Epithelial cell of proximal tubule (primary cell): Measurements from ENCODE around the gene GOLT1A. TPM values are rescaled to one million over a fixed set of nuclear protein-coding genes. Genes with fewer than 3 reads are reported as not detected.
A peak's percentile ranks its signal among the peaks of the same experiment; 100 is the strongest.

Experiments used
- DNase-seq: peaks from one replicate; pipeline ENCODE4 v3.0.0-alpha.2; 2011; ENCODE audit warnings: low read depth
- H3K4me3 ChIP-seq: 2 replicates; pipeline ENCODE4 v1.5.1; 2011; ENCODE audit warnings: low read depth, mild to moderate bottlenecking, low read length
- total RNA-seq: library from RNA; depleted of rRNA; stranded (reverse); fragments of >200 nt; gene quantifications from 2 replicates; pipeline ENCODE4 v1.2.3, GENCODE V29; 2015
- TF ChIP-seq, protein P1 (sequence below): conservative IDR thresholded peaks from 2 replicates; pipeline ENCODE4 v1.5.1; 2012; ENCODE audit warnings: low read depth, mild to moderate bottlenecking, low read length

The GOLT1A gene
- total RNA-seq, 1 donor from 2014 or later: 1.7 TPM

DNA sequence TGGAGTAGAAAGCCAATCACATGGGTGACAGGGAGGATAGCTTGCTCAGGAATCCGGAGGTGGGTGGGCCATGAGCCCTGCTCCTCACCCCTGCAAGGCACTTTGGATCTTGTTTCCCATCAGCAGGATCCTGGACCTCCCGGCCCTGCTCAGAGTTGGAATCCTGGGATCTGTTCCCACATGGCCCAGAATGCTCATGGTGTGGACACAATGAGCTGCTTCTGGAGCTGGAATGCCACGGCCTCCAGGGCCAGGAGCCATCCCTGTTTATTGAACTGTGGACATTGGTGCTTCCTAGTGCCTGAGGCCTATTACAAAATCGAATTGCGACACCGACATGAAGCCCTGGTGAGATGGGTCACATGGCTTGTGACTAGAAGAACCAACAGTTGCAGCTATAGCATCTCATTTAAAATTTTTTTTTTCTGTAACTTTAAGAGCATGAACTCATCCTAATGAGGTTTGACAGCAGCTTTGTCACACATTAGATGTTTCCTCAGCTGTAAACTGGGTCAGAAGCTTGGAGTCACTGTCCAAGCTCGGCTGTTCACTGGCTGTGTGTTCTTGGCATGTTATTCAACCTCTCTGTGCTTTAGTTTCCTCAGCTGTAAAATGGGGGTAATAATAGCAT lies 40.4 kb upstream of the GOLT1A start:
- no peak overlapping the region for H3K4me3 ChIP-seq
- peak; percentile 82 for DNase-seq
- TF ChIP-seq, protein P1, sequence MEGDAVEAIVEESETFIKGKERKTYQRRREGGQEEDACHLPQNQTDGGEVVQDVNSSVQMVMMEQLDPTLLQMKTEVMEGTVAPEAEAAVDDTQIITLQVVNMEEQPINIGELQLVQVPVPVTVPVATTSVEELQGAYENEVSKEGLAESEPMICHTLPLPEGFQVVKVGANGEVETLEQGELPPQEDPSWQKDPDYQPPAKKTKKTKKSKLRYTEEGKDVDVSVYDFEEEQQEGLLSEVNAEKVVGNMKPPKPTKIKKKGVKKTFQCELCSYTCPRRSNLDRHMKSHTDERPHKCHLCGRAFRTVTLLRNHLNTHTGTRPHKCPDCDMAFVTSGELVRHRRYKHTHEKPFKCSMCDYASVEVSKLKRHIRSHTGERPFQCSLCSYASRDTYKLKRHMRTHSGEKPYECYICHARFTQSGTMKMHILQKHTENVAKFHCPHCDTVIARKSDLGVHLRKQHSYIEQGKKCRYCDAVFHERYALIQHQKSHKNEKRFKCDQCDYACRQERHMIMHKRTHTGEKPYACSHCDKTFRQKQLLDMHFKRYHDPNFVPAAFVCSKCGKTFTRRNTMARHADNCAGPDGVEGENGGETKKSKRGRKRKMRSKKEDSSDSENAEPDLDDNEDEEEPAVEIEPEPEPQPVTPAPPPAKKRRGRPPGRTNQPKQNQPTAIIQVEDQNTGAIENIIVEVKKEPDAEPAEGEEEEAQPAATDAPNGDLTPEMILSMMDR: no peak

DNA sequence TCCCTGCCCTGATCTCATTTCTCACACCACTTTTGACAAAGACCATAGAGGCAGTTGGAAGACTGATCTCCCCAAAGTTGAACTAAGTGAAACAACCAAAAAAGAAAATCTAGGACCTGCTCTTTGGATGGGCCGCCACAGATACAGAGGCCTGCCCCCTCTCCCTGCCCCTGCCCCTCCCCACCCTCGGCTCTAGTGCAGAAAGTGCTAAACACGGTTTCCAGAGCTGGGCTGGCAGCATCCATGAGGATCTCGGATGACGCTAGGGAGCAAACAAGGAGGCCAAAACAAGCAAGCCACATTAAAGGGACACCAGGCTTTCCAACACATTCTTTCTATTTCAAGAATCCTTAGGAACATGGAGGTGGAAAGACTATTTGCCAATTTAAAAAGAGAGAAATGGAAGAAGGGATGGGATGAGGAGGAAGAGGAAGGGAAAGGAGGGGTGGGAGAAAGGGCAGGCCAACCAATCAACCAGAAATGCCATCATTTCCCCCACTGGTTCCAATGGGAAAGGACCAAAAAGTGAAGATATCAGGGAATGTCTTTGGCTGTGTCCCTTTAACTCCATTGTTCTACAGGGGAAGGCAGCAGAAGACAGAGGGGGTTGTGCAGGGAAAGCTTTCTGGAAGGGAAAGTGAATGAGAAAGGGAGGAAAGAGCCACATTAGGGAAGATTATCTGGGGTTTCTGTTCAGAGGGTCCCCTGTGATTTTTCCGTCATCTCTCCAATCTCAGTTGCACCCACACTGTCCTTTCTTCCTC lies 38.3 kb upstream of the GOLT1A start:
- no peak for DNase-seq
- TF ChIP-seq, protein P1: no peak

GRCh38 chr1:204251286-204251685 lies 37.5 kb upstream of the GOLT1A start:
- H3K4me3 ChIP-seq: no peak overlapping the region
- DNase-seq: no peak
- TF ChIP-seq, protein P1: no peak

More for the DNA sequence above, 38.3 kb upstream of the GOLT1A start:
- no peak overlapping the region for H3K4me3 ChIP-seq

GRCh38 chr1:204250428-204251030 lies 36.7 kb upstream of the GOLT1A start:
- no peak for DNase-seq
- TF ChIP-seq, protein P1: no peak
- H3K4me3 ChIP-seq: no peak overlapping the region

DNA sequence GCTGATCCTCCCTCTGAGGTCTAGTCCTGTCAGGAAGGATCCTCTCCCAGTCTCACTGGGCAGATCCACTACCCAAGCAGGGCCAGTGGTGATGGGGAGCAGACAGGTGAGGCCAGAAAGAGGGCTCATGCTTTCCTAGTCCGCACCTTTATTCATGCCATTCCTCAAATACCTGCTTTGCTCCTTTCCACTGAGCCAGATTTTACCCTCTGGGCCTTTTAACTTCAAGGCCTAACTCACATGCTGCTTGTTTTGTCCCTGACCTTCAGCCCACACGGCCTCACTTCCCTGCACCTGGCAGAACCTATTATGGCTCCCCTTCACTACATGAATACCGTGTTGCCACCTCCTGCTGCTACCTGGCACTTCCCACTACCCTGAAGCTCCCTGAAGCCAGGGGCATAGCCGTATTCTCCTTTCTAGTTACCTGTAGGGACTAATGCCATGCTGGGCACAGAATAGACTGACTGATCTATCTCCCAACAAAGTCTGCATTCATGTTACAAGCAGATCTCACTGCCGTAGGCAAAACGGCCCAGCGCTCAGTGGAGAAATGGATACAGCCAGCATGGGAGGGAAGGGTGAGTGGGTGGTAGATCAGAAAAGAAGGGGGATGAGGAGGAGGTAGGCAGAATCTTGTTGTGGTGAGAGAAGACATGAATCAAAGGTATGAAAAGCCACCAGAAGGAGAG lies 36.1 kb upstream of the GOLT1A start:
- DNase-seq: no peak
- H3K4me3 ChIP-seq: no peak overlapping the region
- TF ChIP-seq, protein P1: no peak

GRCh38 chr1:204248954-204249353 lies 35.2 kb upstream of the GOLT1A start:
- TF ChIP-seq, protein P1: no peak
- DNase-seq: no peak
- no peak overlapping the region for H3K4me3 ChIP-seq
